ENCODE results near the gene WAPL.

DNA sequence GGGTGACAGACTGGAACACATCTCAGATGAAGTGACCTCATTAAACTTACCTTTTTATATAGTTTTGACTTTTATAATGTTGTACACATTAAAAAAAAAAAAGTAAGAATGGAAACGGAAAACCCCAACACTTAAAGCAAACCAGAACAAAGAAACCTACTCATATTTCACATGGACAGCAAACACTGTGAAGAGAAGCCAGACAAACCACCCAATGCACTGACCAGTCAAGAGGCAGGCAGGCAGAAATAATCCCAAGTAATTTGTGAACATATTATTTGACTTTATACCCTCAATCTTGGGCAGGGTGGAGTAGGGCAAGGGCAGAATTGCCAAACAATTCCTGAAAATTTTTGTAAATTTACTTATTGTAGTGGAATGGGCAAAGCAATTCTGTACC is 39.8 kb downstream of the WAPL start:
- no peak for TF ChIP-seq CTCF (IDR thresholded peaks at IDR 0.05; ENCODE audit: low read depth, low read length)
- TF ChIP-seq POLR2A (IDR thresholded peaks at IDR 0.05; ENCODE audit: extremely low read depth, insufficient read length): no peak

Measured in NB4 (cell line).